HUDEP-2 (cell line): Measurements from ENCODE around the gene CADPS2.
A peak's percentile ranks its signal among the peaks of the same experiment; 100 is the strongest.

Source experiments
- DNase-seq, 76 experiments: peaks; one replicate each; lab custom pipeline; 2025; ENCODE audit not compliant: unreplicated experiment in 76 of 76; lab: John Stamatoyannopoulos, UW

CADPS2 gene

DNA sequence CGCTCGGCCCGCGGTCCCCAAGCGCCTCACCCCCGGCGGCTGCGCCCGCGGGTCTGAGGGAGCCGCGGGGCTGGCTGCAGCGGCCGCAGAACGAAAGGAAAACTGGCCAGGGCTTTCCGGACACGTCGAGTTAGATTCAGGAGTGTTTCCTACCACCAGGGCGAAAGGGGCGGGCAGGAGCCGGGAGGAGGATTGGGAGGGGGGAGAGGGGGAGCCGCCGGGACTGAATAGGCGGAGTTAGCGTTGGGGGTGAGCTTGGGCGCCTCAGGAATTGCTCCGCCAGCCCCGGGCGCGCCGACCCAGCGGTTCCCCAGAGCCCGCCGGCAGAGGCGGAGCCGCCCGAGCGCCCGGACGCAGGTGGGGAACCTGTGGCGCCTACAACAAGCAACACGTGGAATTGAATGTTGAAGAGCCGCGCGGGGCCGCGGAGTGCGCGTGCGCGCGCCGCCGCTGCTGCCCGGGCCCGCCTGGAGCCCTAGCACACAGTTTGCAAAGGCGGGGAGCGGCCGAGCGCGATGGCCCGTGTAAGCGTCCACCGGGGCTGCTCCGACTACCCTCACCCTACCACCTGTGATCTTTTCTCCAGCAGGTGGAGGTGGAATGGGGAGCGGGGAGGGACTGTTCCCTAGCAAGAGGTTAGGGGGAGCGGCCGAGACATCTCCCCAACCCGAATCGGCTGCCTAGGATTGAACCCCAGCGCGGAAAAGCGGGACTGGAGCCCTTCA is at the start of gene CADPS2:
CADPS2 (minus strand) TSS at position 104 of the 725 bp plus-strand sequence. CDS start 123 bp downstream, outside the sequence.
- DNase-seq, result peak in 31 of 76 experiments; percentile 0 to 47 (median 16)

GRCh38 chr7:122935620-122936019 is 49.4 kb upstream of the CADPS2 start:
- DNase-seq, result no peak

GRCh38 chr7:122919643-122920181 is 33.5 kb upstream of the CADPS2 start:
- DNase-seq, result no peak

DNA sequence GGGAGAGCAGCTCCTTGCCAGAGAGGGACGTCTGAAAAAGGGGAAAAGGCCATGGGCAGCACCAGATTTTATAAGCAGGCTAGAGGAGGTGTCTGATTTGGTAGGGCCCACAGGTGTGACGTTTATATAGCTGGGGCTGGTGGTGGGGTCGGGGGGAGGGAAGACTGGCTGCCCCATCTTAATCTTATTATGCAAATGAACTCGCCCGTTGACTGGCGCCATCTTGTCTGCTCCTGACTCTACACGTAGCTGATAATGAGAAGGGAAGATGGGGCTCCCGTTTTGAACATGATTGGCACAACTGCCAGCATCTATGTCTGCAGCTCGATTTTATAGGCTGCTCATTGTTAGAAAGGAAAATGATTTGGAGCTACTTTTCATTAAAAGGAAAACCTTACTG is 28.6 kb upstream of the CADPS2 start:
- DNase-seq, result no peak

GRCh38 chr7:122913608-122914007 is 27.3 kb upstream of the CADPS2 start:
- no peak for DNase-seq

GRCh38 chr7:122902751-122903495 is 16.7 kb upstream of the CADPS2 start:
- DNase-seq, result no peak

- no peak for DNase-seq
Observed at GRCh38 chr7:122901250-122901649, 15.0 kb upstream of the CADPS2 start.

GRCh38 chr7:122896509-122896908 is 10.2 kb upstream of the CADPS2 start:
- DNase-seq, result no peak

DNA sequence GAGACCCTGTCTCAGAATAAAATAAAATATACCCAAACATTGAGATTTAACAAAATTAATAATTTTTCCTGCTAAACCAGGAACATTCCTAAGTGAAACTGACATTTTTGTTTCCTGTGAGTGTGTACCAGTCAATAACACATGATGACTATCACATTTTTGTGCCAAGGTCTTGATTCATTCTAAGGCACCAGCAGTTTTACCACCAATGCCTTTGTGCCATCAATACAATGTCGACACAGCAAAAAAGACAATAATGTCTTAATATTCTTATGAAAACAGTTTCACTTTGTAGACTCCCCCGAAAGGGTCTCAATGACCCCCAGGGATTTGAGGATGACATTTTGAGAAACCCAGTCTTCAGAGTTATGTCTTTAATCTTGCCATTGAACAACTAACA is 7.2 kb upstream of the CADPS2 start:
- no peak for DNase-seq

DNA sequence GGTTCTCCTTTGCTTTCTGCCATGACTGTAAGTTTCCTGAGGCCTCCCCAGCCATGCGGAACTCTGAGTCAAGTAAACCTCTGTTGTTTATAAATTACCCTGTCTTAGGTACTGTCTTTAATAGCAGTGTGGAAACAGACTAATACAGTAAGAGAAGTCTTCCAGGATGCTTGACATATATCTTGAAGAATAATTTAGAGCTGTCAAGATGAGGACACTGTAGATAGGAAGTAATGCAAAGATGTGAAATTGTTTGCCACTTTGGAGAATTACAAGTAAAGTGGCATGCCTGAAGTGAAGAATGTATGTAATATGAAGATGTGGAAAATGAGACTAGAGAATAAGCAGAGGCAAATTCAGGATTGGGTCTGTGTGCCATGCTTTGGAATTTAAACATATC is 2.9 kb upstream of the CADPS2 start:
- DNase-seq, result no peak

DNA sequence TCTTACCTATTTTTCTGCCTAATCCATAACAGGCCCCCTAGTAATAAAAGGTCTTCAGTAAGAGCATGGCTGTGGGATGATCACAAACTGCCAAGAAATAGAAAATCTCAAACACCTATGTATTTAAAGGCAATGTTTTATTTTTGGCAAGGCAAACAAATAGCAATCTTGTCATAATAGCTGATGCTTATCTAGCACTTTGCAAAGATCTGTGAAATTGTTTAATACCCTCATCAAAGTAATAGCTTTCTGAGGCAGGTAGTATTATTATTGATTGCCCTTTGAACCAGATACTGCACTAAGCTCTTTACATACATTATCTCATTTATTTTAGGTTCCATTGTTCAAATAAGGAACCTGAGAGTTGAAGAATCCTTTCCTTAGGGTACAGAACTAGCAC is 1.6 kb upstream of the CADPS2 start:
- no peak for DNase-seq

GRCh38 chr7:122887198-122887597 is 938 bp upstream of the CADPS2 start:
- DNase-seq, result peak in 34 of 76 experiments; percentile 1 to 44 (median 12)

- DNase-seq, result peak in 13 of 76 experiments; percentile 0 to 28 (median 7)
Observed at GRCh38 chr7:122885583-122886356, 490 bp downstream of the CADPS2 start.

GRCh38 chr7:122884186-122884585 is 2.1 kb downstream of the CADPS2 start:
- no peak for DNase-seq

GRCh38 chr7:122883049-122883680 is 3.1 kb downstream of the CADPS2 start:
- DNase-seq, result no peak

DNA sequence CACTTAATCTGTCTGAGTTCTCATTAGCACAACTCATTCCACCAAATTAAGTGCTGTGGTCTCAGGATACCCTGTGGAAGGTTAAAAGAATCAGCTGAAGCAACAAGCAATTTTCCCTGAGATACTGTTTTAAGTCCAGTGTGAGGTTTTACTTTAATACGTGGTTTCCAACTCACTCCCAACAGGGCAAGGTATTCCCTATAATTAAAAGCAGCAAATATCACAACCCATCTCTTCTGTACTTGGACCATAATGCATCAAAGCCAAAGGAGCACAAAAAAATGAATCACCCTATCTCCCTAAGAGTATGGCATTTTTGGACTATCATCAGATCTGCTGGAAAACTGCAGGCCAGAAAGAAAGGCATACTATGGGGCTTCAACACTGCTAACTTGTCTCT is 4.9 kb downstream of the CADPS2 start:
- no peak for DNase-seq

GRCh38 chr7:122869260-122869659 is 17.0 kb downstream of the CADPS2 start:
- DNase-seq, result no peak

DNA sequence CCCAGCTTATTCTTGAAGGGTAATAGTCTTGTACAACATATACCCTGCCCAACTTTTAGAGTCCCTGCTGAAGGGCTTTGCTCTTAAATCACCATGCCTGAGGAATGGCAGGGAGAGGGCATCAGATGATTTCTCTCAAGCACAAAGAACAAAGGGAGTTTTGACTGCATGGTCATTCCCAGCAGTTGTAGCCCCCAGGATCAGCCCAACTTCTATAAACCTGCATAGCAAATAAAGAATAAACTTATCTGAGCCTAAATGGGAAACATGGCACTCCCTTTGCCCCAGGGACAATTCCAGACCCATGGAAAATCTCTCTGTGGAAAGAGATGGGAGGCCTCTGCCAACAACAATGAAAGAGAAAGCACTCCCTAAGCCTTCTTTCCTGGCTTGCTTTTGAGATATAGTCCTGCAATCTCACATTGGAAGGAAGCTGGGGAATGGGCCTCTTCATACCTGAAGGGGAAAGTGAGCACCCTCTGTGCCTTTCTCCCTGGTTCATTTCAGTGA is 18.7 kb downstream of the CADPS2 start:
- DNase-seq, result no peak

- no peak for DNase-seq
Observed at GRCh38 chr7:122864838-122865237, 21.4 kb downstream of the CADPS2 start.

GRCh38 chr7:122864016-122864415 is 22.2 kb downstream of the CADPS2 start:
- DNase-seq, result no peak
